Activated naive CD8-positive, alpha-beta T cell treated with anti-CD3 and anti-CD28 coated beads for 36 hours (primary cell): ENCODE results near the gene SPATA20. TPM values are rescaled to one million over a fixed set of nuclear protein-coding genes. Genes with fewer than 3 reads are reported as not detected.

Experiments used
- DNase-seq: peaks from one replicate; pipeline ENCODE4 v3.0.0; 2021
- H3K27ac Mint-ChIP-seq: one replicate; pipeline ENCODE4 v1.8.0; 2022; ENCODE audit warnings: mild to moderate bottlenecking, moderate library complexity, mixed read lengths
- H3K27me3 Mint-ChIP-seq: one replicate; pipeline ENCODE4 v1.8.0; 2022; ENCODE audit warnings: mild to moderate bottlenecking, mixed read lengths
- H3K36me3 Mint-ChIP-seq: one replicate; pipeline ENCODE4 v1.8.0; 2021; ENCODE audit warnings: mild to moderate bottlenecking, mixed read lengths
- H3K4me1 Mint-ChIP-seq: one replicate; pipeline ENCODE4 v1.8.0; 2021; ENCODE audit warnings: mixed read lengths
- H3K4me3 Mint-ChIP-seq: one replicate; pipeline ENCODE4 v1.8.0; 2022; ENCODE audit warnings: mild to moderate bottlenecking, moderate library complexity, mixed read lengths
- H3K9me3 Mint-ChIP-seq: one replicate; pipeline ENCODE4 v1.8.0; 2022; ENCODE audit warnings: mixed read lengths
- total RNA-seq, 2 experiments: library from RNA; stranded (reverse); gene quantifications; one replicate each; pipeline ENCODE4 v1.2.3, GENCODE V29; 2021

SPATA20 gene
- total RNA-seq, 2 experiments from 2014 or later: 32.4 to 36.3 TPM

DNA sequence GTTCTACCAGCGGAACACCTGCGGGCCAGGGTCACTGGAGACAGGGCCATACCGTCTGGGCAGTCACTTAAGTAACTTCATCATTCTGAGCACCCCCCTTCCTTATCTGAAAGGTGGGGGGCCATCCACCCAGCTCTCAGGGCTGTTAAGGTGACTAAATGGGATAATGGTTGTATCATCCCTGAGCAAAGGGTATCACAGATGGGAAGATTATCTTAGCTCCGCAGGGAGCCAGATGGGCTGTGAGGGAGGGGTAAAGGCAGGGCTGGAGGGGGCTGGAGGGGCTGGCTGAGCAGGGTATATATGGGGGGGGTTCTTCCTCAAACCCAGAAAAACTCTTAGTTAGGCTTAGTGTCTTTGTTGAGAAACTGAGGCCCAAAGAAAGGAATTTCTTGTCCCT lies 10.7 kb downstream of the SPATA20 start:
- no peak for DNase-seq
- H3K9me3 Mint-ChIP-seq: no peaks in the 10 kb centered on the region
- H3K4me3 Mint-ChIP-seq: no peak overlapping the region
- peaks cover 7% of the 10 kb centered on the region for H3K36me3 Mint-ChIP-seq
- no peak overlapping the region for H3K27ac Mint-ChIP-seq
- peaks cover 14% of the 10 kb centered on the region for H3K4me1 Mint-ChIP-seq
- H3K27me3 Mint-ChIP-seq: peaks cover 43% of the 10 kb centered on the region

DNA sequence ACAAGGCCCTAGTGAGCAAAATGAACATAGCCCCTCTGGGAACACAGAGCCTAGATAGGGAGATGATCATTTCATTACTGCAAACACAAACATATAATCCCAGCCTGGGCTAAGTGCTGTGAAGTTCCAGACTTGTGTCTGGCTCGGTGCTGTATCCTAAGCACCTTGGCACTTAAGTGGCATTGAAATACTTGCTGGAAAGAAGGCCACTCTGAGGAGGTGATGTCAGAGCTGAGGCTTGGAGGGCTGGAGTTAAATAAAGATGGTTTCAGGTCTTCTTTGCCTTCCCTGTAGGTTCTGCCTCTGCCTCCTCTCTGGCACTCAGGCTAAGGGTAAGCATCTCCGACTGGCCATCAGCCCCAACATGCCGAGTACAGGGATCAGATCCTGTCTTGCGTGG lies 11.1 kb downstream of the SPATA20 start:
- no peak overlapping the region for H3K27ac Mint-ChIP-seq
- peaks cover 48% of the 10 kb centered on the region for H3K27me3 Mint-ChIP-seq
- H3K36me3 Mint-ChIP-seq: peaks cover 7% of the 10 kb centered on the region
- no peaks in the 10 kb centered on the region for H3K9me3 Mint-ChIP-seq
- no peak for DNase-seq
- peaks cover 14% of the 10 kb centered on the region for H3K4me1 Mint-ChIP-seq
- H3K4me3 Mint-ChIP-seq: no peak overlapping the region

DNA sequence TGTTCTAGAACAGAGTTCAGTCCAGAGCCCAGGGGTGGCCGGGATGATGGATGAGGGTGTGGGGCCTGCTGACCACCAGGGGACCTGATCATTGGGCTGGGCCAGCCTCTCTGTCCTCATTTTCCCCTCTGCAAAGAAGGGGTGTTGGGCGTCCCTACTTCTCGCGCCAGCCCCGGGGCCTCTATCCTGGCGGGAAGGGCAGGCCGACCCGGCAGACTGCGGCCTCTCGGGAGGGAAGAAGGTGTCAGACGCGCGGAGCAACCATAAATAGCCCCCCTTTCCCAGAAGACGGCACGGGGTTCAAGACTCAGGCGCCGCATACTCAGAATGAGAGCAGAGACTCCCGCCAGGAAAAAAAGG lies 11.6 kb downstream of the SPATA20 start:
- H3K27me3 Mint-ChIP-seq: peaks cover 52% of the 10 kb centered on the region
- no peak overlapping the region for H3K4me3 Mint-ChIP-seq
- no peak overlapping the region for H3K27ac Mint-ChIP-seq
- no peak for DNase-seq
- H3K4me1 Mint-ChIP-seq: peaks cover 14% of the 10 kb centered on the region
- H3K9me3 Mint-ChIP-seq: no peaks in the 10 kb centered on the region
- peaks cover 7% of the 10 kb centered on the region for H3K36me3 Mint-ChIP-seq

DNA sequence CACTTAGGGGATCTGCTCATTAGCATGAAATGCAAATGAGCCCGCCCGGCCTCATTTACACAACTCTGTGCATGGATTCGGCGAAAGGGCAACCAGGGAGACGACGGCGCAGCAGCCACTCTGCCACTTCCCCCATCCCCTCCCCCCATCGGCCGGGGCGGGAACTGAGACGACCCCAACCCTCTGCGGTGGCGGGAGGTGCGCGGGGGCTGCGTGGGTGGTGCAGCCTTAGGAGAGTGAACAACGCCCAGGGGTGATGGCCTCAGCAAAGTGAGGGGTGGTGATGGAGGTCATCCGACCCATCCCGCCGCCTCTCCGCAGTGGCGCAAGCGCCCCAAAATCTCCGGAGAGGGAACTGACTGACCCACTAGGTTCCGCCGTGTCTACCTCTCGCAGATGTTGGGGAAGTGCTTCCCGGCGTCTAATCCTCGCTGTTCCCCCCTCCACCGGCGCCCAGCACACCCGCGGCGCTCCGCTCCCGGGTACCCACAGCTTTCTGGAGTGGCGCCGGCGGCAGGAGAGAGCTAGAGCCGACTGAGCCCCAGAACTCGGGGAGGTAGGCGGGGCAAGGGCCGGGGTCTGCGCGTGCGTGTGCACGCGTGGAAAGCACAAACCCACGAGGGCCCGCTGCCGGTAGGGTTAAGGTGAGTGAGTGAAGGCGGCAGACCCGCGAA lies 12.1 kb downstream of the SPATA20 start:
- H3K9me3 Mint-ChIP-seq: no peaks in the 10 kb centered on the region
- DNase-seq: peak; percentile 32
- peak overlapping the region; percentile 73 for H3K4me3 Mint-ChIP-seq
- H3K27ac Mint-ChIP-seq: no peak overlapping the region
- H3K27me3 Mint-ChIP-seq: peaks cover 58% of the 10 kb centered on the region
- peaks cover 7% of the 10 kb centered on the region for H3K36me3 Mint-ChIP-seq
- H3K4me1 Mint-ChIP-seq: peaks cover 14% of the 10 kb centered on the region

DNA sequence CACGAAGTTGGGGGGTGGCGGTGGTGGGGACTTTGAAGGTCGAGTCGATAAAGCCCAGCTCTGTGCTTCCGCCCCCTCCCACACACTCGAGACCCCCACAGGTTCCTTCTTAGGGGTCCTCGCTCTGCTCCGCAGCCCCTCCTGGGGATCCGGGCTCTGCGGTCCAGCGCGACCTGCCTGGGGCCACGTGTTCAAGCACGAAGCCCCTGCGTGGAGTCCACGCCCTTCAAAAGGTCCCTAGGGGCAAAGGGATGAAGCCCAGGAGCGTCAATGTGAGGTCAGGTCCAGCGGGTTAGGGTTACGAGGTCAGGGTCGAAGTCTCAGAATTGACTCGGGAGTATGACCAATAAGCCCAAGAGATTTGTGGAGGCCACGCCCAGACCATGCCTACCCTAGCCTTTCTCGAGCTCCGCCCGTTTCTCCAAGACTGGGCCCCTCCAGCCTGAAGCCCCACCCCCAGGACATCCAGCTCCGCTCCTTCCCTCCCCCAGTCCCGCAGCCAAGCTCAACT lies 12.8 kb downstream of the SPATA20 start:
- H3K4me1 Mint-ChIP-seq: peaks cover 14% of the 10 kb centered on the region
- no peak overlapping the region for H3K27ac Mint-ChIP-seq
- H3K27me3 Mint-ChIP-seq: peaks cover 64% of the 10 kb centered on the region
- H3K4me3 Mint-ChIP-seq: peak overlapping the region; percentile 73
- no peaks in the 10 kb centered on the region for H3K9me3 Mint-ChIP-seq
- peaks cover 4% of the 10 kb centered on the region for H3K36me3 Mint-ChIP-seq
- peak; percentile 42 for DNase-seq

DNA sequence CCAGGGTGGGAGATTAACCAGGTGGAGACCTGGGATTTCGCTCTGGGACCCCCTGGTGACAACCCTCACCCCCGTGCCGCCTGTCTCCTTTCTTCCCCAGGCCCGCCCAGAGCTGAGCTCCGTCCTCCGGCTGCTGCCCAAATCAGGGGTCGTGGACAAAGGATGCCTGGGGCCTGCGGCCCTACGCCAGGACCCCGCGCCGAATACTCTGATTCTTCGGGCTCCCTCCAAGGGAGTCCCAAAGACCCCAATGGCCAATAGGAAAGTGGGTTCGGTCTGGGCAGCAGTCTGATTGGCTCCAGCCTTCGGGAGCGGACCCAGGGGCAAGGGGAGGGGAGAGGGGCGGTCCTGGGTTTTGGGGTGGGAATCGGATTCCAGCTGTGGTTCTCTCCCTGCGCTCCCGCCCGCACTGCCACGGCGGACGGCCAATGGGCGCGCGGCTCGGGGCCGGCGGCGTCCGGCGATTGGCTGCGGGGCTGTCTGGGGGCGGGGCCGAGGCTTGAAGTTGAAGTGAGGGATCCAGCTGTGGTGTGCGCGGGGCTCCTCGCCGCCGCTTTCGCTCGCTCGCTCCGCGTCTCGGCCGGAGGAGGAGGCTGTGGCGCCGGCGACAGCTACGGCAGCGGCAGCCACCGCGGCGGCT lies 13.3 kb downstream of the SPATA20 start, which contains the start of gene CACNA1G:
CACNA1G (plus strand) TSS at position 531 of the 640 bp plus-strand sequence. CDS start 745 bp downstream, outside the sequence.
- peaks cover 3% of the 10 kb centered on the region for H3K36me3 Mint-ChIP-seq
- H3K4me3 Mint-ChIP-seq: peak within 1 kb of the TSS; percentile 73
- H3K27me3 Mint-ChIP-seq: peaks cover 70% of the 10 kb centered on the region
- H3K27ac Mint-ChIP-seq: no peak within 1 kb of the TSS
- peaks cover 18% of the 10 kb centered on the region for H3K4me1 Mint-ChIP-seq
- DNase-seq: peak; percentile 90
- H3K9me3 Mint-ChIP-seq: no peaks in the 10 kb centered on the region

DNA sequence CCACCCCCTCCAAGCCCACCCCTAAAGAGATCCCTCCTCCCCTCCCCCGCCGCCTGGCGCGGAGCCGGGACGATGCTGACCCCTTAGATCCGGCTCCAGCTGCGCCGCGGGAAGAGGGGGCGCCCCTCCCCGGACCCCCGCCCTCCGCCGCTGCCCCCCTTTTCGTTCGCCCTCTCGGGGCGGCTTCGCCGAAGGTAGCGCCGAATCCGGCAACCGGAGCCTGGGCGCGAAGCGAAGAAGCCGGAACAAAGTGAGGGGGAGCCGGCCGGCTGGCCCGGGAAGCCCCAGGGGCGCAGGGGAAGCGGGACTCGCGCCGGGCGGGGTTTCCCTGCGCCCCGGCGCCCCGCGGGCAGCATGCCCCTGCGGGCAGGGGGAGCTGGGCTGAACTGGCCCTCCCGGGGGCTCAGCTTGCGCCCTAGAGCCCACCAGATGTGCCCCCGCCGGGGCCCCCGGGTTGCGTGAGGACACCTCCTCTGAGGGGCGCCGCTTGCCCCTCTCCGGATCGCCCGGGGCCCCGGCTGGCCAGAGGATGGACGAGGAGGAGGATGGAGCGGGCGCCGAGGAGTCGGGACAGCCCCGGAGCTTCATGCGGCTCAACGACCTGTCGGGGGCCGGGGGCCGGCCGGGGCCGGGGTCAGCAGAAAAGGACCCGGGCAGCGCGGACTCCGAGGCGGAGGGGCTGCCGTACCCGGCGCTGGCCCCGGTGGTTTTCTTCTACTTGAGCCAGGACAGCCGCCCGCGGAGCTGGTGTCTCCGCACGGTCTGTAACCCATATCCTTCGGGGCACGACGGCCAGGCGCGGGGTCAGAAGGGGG lies 14.2 kb downstream of the SPATA20 start:
- H3K9me3 Mint-ChIP-seq: no peaks in the 10 kb centered on the region
- no peak overlapping the region for H3K27ac Mint-ChIP-seq
- peaks cover 23% of the 10 kb centered on the region for H3K4me1 Mint-ChIP-seq
- DNase-seq: peak; percentile 26
- H3K36me3 Mint-ChIP-seq: no peaks in the 10 kb centered on the region
- H3K27me3 Mint-ChIP-seq: peaks cover 78% of the 10 kb centered on the region
- H3K4me3 Mint-ChIP-seq: no peak overlapping the region

DNA sequence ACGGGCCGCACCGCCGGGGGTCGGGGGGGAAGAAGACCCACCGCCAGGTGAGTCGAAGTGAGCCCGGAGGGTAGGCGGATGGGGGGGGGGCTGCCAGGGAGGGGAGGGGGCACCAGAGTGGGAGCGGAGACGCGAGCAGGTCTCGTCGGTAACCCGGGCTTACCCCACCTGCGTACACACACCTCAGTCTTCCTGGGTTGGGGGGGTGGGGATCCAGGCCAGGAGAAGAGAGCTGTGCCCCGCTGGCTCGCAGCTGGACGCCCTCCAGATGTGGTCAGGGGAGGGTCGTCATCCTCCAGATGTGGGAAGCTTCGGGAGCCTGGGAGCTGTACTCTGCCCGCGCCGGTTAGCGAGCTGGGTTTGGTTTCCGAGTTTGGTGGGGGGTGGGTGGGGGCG lies 14.8 kb downstream of the SPATA20 start:
- peaks cover 84% of the 10 kb centered on the region for H3K27me3 Mint-ChIP-seq
- no peak overlapping the region for H3K27ac Mint-ChIP-seq
- no peaks in the 10 kb centered on the region for H3K36me3 Mint-ChIP-seq
- H3K9me3 Mint-ChIP-seq: no peaks in the 10 kb centered on the region
- DNase-seq: no peak
- peaks cover 23% of the 10 kb centered on the region for H3K4me1 Mint-ChIP-seq
- H3K4me3 Mint-ChIP-seq: no peak overlapping the region

DNA sequence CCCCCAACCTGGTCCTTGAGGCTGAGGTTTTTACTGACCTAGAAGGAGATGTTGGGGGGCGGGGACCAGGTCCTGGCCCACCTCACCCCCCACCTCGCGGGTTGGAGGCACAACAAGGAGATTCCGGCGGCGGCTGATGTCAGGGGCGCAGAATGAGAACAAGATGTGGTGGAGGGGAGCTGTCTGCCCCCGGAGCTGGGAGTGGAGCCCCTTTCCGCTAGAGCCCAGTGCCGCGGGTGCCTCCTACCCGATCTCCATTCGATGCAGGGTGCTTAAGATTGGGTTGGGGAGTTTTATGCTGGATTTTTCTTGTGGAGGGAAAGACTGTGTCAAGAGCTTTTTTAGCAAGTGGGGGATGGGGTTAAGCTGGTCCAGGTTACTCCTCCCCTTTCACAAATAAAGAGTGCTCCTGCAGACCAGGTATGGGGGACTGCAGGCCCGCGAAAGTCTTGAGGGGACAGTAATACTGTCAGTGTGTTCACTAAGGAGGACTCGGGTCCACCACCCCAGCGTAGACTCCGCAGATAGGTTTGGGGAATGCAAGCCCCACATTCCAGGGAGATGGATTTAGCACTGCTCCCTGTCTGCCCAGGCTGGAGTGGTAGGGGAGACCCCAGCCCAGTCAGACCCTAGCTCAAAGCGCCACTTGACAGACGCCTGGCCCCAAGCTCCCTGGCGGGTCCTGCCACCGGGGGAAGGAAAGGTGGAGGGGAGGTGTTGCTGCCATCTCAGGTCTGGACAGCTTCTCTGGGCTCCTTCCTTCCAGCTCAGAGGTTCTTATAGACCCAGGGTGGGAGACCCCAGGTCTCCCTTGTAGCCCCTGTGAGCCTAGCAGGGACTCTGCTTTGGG lies 15.5 kb downstream of the SPATA20 start:
- Mint-ChIP-seq H3K9me3 (no peaks in the 10 kb centered on the region), H3K27me3 (peaks cover 86% of the 10 kb centered on the region), H3K27ac (no peak overlapping the region), H3K36me3 (no peaks in the 10 kb centered on the region), H3K4me3 (no peak overlapping the region), H3K4me1 (peaks cover 23% of the 10 kb centered on the region)
- DNase-seq: no peak

DNA sequence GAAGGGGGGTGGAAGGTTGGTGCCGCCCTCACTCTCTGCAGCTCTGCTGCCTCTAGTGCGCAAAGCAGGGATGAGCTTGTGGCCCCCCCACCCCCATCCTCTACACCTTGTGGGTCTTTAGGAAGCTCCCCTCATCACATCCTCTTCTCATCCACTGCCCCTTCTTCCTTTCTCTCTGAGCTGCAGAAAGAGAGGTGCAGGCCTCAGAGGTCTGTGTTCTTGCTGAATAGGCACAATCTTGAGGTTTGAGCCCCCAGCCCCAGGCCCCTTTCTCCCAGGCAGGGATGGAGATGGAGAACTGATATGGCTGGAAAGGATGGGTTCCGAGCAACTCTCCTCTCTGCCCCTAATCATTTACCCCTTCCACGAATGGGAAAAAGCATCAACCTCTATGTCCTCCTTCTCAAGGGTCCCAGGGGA lies 16.1 kb downstream of the SPATA20 start:
- Mint-ChIP-seq H3K27me3 (peaks cover 84% of the 10 kb centered on the region), H3K36me3 (no peaks in the 10 kb centered on the region), H3K27ac (no peak overlapping the region), H3K9me3 (no peaks in the 10 kb centered on the region), H3K4me3 (no peak overlapping the region), H3K4me1 (peaks cover 23% of the 10 kb centered on the region)
- no peak for DNase-seq

DNA sequence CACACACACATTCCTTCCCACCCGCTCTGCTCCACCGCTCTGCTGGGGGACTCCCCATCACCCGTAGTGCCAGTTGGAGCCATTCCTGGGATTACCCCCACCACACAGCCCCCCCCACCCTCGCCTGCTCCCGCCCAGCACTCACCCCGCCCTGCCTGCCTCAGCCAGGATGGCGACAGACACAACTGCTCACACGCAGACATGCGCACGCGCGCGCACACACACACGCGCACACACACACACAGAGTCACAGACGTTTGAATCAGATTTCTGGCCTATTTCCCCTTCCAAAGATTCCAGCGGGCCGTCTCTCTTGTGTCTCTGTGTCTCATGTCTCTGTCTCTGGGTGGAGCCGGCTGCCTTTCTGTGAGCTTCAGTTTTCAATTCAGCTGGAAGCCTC lies 17.9 kb downstream of the SPATA20 start:
- Mint-ChIP-seq H3K27me3 (peaks cover 66% of the 10 kb centered on the region), H3K36me3 (no peaks in the 10 kb centered on the region), H3K4me1 (peaks cover 17% of the 10 kb centered on the region), H3K9me3 (no peaks in the 10 kb centered on the region), H3K27ac (no peak overlapping the region), H3K4me3 (no peak overlapping the region)
- DNase-seq: no peak

DNA sequence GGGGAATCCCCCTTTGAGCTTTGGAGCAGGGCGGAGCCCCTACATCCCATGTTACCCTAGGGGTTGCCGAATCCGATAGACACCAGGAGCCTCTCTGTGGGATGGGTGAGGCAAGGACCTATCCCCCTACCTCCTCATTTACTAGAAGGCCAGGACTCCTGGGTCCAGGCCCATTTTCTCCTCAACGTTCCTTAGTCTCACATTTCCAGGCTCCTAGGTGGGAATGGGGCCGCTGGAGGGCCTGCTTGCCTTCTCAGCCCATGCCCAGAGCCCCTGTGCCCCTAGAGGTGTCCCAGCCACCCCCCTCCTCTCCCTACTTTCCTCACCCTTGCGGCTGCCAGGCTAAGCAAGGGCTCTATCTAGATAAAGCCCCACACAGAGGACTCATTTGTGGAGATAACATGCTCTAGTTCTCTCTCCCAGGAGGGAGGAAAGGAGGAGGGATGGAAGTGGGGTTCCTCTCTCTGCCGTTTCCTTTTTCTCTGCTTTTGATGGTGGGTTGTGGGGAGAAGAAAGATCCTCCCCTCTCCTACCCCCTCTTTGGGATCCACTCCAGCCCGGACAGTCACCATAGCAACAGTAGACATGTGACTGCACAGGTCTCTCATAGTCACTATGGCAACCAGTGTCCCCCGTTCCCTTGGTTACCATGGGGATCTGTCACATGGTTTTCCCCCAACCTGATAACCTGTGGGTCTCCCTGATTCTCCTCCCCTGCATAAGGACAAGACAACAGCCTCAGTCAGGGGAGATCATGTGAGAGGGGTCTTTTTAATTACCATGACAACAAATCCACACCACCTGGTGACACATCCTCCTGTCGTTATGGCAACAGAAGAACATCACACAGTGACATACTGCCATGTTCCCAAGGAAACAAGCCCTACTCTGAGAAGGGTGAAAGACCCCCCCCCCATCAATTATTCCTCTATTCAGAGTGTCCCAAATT lies 18.7 kb downstream of the SPATA20 start:
- no peaks in the 10 kb centered on the region for H3K36me3 Mint-ChIP-seq
- H3K4me1 Mint-ChIP-seq: peaks cover 13% of the 10 kb centered on the region
- H3K9me3 Mint-ChIP-seq: no peaks in the 10 kb centered on the region
- H3K4me3 Mint-ChIP-seq: no peak overlapping the region
- DNase-seq: no peak
- H3K27me3 Mint-ChIP-seq: peaks cover 62% of the 10 kb centered on the region
- H3K27ac Mint-ChIP-seq: no peak overlapping the region

DNA sequence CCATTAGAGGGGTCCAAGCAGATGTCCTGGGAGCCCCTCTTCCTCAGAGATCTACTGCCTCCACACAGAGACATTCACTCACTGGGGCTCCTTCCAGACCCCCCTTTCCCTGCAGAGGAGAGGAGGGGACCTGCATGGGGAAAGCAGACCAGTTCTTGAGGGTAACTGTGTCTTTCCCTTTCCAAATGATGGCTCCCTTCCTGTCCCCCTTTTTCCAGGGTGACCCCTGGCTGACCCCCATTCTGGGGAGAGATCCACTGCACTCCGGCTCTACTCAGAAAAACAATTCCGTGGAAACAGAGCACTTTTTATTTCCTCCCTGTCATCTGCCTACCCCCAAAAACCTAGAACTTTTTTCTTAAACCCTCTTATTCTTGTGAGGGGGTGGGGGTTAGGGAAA lies 19.9 kb downstream of the SPATA20 start:
- no peak for DNase-seq
- Mint-ChIP-seq H3K36me3 (no peaks in the 10 kb centered on the region), H3K27ac (no peak overlapping the region), H3K27me3 (peaks cover 60% of the 10 kb centered on the region), H3K4me3 (no peak overlapping the region), H3K4me1 (peaks cover 13% of the 10 kb centered on the region), H3K9me3 (no peaks in the 10 kb centered on the region)

DNA sequence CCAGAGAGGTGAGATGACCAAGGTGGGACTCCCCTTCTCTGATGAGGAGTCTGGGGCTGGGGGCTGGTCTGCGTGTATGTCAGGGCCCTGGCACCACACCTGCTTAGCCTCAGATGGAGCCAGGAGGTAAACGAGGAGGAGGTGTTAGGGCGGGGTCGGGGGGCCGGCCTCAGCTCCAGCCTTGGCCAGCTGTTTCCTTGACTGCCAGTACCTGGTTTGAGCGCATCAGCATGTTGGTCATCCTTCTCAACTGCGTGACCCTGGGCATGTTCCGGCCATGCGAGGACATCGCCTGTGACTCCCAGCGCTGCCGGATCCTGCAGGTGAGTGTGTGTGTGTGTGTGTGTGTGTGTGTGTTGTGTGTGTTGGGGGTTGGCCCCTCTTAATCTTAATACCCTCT lies 21.7 kb downstream of the SPATA20 start:
- Mint-ChIP-seq H3K27me3 (peaks cover 43% of the 10 kb centered on the region), H3K27ac (no peak overlapping the region)

More for the DNA sequence above, 21.7 kb downstream of the SPATA20 start:
- Mint-ChIP-seq H3K4me1 (peaks cover 9% of the 10 kb centered on the region), H3K36me3 (no peaks in the 10 kb centered on the region), H3K4me3 (no peak overlapping the region), H3K9me3 (no peaks in the 10 kb centered on the region)
- no peak for DNase-seq
